OCI-M2 (cell line): Measurements from ENCODE around the gene ARHGEF12.
A peak's percentile ranks its signal among the peaks of the same experiment; 100 is the strongest.

Experiments
- DNase-seq: peaks from one replicate; lab custom pipeline; 2025; ENCODE audit not compliant: unreplicated experiment; lab: John Stamatoyannopoulos, UW

ARHGEF12 gene

DNA sequence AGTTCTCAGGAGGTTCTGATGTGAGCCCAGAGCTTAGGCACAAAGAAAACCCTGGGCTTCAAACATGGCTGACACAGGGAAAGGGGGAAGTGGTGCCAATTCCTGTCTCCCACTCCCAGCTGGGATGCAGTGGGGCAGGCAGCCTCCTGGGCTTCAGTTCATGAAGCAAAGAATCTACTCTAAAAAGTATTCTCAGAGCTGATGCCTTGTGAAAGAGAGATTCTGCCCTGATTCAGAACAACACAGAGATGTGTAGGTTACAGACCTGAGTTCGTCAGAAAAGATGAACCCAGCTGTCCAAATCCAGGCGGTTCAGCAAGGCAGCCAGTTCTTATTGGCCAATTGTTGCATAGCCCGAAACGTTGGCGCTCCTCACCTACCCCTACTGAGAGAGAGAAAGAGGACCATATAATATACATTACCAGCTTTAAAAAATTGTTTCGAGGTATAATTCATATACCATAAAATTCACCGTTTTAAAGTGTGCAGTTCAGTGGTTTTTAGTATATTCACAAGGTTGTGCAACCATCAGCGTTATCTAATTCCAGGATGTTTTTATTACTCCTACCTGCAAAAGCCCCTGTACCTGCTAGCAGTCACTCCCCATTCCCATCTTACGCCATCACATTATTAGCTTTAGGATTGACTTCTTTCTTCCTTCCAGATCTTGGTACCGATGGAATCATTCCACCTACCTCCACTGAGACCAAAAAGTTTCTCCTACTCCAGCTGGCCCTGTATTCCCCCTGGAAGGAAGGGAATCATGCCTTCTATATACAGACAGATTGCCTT is 18.3 kb upstream of the ARHGEF12 start:
- DNase-seq = no peak

GRCh38 chr11:120318906-120319305 is 17.3 kb upstream of the ARHGEF12 start:
- no peak for DNase-seq

GRCh38 chr11:120324932-120325810 is 11.0 kb upstream of the ARHGEF12 start, which contains the start of gene TLCD5:
Gene TLCD5 (plus strand): TSS chr11:120325299. CDS start chr11:120327442, 2,143 bp downstream.
- DNase-seq = no peak

GRCh38 chr11:120326228-120326627 is 10.0 kb upstream of the ARHGEF12 start:
- DNase-seq = no peak

- no peak for DNase-seq
These were observed 9.3 kb upstream of the ARHGEF12 start for GRCh38 chr11:120326845-120327281.

DNA sequence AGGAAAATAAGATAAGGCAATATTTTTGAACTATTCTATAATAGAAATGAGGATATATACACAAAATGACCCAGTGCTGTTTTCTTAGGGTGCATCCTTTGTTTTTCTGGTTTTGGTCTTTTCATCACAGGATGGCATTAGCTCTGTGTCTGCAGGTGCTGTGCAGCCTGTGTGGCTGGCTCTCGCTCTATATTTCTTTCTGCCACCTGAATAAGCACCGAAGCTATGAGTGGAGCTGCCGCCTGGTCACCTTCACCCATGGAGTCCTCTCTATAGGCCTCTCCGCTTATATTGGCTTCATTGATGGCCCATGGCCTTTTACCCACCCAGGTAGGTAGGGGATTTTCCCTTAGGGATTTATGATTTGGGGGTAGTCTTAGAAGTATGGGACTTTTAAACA is 8.9 kb upstream of the ARHGEF12 start:
- DNase-seq = no peak

DNA sequence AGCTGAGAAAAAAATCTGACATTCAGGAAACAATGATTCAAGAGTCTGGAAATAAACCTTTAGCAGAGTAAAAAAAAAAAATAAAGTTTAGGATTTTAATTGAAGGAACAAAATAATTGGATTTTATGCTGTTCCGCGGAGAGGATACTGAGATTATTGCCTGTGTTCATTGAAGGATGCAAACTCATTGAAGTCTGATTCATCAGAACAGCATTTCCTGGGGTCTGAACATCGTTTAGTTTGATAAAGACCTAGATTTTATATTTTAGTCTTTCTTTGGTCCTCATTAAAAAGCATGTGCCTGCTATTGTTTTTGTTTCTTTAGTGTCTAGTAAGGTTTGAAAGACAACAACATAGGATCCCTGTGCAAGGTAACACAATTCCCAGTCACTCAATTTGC is 6.7 kb upstream of the ARHGEF12 start:
- no peak for DNase-seq

DNA sequence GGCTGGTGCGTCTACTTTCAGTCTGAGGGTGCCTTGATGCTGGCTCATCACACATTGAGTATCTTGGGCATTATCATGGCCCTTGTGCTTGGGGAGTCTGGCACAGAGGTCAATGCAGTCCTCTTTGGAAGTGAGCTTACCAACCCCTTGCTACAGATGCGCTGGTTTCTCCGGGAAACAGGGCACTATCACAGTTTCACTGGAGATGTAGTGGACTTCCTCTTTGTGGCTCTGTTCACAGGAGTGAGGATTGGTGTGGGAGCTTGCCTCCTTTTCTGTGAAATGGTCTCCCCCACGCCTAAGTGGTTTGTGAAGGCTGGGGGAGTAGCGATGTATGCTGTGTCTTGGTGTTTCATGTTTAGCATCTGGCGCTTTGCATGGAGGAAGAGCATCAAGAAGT is 6.2 kb upstream of the ARHGEF12 start:
- DNase-seq = no peak

DNA sequence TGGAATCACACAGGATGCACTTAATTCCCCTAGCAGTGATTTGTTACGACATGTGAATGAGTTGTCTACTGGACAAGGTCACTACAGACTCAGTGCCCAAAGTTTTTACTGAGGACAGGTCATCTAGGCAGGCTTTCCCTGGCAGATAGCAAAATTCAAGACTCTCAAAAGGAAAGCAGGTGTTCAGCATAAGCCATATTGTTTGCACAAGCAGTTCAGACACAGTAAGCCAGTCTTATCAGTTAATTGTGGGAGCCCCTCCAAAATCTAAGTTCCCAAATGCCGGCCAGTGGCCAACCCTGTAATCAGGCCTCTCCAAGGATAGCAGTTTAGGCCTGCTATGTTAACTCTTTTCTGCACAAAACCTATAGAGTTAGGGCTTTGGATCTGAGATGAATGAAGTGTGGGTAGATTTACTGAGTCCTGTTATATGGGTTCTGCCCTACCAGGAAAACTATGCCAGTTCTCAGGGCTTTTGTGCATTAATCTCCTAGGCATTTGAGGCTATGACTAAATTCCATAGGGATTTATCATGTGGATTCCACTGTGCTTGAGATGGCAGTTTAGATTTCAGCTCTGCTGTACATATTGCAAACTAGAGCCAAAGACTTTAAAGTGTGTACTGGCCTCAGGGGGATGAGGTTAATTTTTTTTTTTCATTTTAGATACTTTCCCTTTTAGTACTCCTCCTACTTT is 4.8 kb upstream of the ARHGEF12 start:
- no peak for DNase-seq

DNA sequence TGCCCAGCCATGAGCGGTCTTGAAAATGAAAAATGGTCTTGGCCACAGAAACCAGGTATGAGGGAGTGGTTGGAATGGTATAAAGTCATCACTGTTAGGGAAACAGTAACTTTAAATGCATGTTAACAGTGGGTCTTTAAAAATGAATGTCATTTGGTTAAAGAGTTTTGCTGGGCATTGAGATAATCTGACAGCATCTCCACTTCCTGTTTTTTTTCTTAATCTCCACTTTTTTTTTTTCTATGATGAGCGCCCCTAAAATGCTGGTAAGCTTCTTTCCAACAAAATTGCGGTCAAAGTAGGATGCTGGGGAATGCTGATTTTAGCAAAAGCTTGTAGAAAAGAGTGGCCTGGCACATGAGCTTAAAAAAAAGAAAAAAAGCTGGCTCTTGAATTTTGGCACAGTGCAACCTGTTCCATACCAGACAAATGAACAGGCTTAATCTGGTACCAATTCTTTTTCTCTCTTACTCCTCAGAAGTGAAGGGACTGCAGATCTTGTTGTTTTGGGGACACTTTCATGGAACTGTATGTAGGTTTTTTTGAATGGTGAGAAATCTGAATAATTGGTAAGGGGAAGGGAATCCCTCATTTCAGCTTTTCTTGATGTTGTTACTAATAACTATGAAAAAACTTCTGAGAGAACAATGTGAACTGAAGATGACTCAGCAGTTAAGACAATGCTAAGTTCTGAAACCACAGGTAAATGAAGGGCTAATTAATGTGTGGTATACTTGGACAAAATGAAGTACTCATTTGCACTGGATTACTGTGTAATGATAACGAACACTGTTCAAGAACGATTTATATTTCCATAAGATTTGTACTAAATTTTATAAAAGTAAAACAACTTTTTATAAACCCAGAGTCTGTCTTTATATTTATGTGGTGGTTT is 3.1 kb upstream of the ARHGEF12 start:
- no peak for DNase-seq

DNA sequence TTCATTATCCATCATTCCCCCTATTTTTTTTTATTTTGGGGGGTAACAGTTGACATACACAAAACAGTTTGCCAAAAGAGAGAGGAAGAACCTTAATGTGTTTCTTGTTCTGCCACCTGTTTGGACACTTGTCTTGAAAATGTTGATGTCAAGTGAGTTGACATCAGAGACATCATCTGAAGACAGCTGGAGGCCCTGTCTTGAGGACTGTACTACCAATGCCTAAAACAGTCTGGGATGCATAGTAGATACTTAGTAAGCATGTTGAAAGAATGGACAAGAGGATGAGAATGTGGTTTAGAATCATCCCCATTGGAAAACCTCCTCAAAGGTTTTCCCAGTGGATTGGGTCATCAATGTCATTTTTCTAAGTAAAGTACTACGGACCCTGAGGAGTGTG is 2.4 kb upstream of the ARHGEF12 start:
- no peak for DNase-seq

DNA sequence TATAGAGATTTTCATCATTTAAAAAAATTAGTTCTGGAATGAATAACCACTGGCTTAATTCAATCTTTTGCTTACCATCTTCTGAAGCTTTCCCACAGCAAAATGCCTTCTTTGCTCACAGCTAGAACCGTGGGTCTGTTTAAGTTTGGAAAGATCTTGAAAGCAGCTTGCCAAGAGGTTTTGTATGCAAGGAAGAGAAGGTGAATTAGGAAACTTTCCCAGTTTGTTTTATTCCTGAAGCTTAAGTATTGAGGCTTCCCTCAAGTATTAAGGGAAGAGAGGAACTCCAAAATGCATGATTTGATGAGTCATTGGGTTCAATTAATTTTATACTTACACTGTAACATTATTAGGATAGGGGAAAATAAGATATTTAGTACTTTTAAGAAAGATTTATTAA is 1.9 kb upstream of the ARHGEF12 start:
- no peak for DNase-seq

DNA sequence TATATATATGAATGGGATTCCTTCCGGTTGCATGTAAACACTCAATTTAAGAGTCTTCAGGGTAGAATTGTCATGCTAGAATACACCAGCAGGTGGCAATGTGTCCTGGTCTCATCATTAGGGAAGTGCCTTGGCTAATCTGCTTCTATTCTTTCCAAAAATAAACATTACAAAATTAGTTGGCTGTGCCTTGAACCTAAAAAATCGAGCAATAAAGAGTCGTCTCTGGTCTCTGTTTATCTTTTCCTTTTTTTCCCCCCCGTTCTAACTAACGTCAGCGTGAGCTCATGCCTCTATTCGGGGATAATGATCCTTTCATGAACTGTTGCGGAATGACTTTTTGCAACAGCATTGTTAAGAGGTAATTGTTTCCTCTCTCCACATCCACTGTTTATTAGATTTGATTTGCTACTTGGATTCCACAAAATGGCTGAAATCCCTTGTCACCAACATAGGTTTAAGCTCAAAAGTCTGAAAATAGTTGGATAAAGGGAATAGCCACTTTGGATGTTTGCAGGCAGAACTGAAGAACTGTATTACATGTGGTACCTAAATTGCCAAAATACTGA is 1.2 kb upstream of the ARHGEF12 start:
- peak; percentile 50 for DNase-seq

DNA sequence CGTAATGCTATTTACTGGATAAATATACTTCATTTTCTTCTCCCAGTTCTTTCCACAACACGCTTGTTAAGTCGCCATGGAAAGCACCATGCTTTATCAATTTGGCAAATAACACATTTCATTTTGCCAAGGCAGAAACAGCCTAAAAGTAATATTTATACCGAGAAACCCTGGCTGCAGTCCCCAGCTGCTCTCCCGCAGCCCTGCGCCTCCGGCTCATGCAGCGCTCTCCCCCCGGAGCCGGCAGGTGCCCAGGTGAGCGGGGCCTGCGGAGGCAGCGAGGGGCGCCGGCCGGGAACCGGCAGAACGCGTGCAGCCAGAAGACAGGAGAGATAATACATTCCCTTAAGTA is 681 bp upstream of the ARHGEF12 start:
- DNase-seq = no peak

- no peak for DNase-seq
These were observed 585 bp downstream of the ARHGEF12 start for GRCh38 chr11:120336641-120337354.

GRCh38 chr11:120337355-120338106 is 1.3 kb downstream of the ARHGEF12 start:
- no peak for DNase-seq

- no peak for DNase-seq
These were observed 2.1 kb downstream of the ARHGEF12 start for GRCh38 chr11:120338107-120338933.

- DNase-seq = peak; percentile 49
These were observed 3.2 kb downstream of the ARHGEF12 start for GRCh38 chr11:120339394-120339890.
